NT2/D1 (cell line): ENCODE measurements around the gene SLC38A8.

Experiments
- YY1 ChIP-seq: IDR thresholded peaks from 2 replicates; pipeline ENCODE4 v1.6.1; 2011; ENCODE audit not compliant: insufficient read length, insufficient read depth
- ZNF274 ChIP-seq: IDR thresholded peaks from 2 replicates; pipeline ENCODE4 v1.6.1; 2011; ENCODE audit warnings: mild to moderate bottlenecking, low read depth, low read length

- TF ChIP-seq YY1 = no peak
- TF ChIP-seq ZNF274 = no peak
Measured at GRCh38 chr16:84014570-84015327, 27.8 kb downstream of the SLC38A8 start.
